Lung microvascular endothelial cell (primary cell): ENCODE results near the gene ZDHHC11. TPM values are rescaled to one million over a fixed set of nuclear protein-coding genes. Genes with fewer than 3 reads are reported as not detected.
"Not testable (repeated sequence)": the region's sequence is repeated elsewhere in the genome, so short reads cannot be mapped to it uniquely, and the experiment has no call there.

Source experiments
- DNase-seq, 2 donors: peaks; one replicate each; pipeline versions ENCODE4 v3.0.0 to v3.0.0-alpha.2; 2010; ENCODE audit warnings: low read depth in 2 of 2
- total RNA-seq: library from RNA; depleted of rRNA; stranded (reverse); fragments of >200 nt; gene quantifications from 2 replicates; pipeline ENCODE4 v1.2.1, GENCODE V29; 2014

The ZDHHC11 gene
- total RNA-seq, 1 donor from 2014 or later: 0.60 TPM

GRCh38 chr5:761854-762710, 88.7 kb downstream of the ZDHHC11 start:
- DNase-seq: no peak

- DNase-seq: no peak
These were observed 89.6 kb downstream of the ZDHHC11 start for GRCh38 chr5:761059-761771.

DNA sequence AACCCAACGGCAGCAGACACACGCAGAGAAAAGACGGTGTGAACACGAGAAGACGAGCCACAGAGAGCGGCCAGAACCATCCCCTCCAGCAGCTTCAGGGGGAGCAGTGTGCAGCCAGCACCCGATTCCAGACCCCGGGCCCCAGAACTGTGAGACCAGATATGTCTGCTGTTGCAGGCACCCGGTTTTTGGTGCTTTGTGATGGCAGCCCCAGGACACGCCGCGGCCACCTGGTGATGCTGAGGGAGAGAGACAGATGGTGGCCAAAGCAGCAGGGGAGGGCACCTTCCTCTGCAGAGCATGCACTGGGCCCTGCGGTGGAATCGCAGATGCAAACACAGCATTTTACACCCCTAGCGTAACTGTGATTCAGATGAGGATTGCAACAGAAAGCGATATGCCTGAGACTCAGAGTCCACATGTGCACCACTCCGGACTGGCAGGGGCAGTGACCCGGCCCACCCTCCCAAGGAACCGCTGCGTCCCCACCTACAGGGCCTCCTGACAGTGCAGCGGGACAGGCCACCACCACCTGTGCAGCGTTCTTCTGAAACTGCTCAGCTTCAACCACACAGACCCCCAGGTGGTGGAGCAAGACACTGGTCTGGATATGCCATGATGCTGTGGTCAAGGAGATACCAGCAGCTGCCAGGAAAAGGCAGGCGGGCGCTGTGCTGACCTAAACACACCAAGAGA, 90.3 kb downstream of the ZDHHC11 start:
- DNase-seq: no peak

- no peak for DNase-seq
These were observed 90.9 kb downstream of the ZDHHC11 start for GRCh38 chr5:759781-760362.

DNA sequence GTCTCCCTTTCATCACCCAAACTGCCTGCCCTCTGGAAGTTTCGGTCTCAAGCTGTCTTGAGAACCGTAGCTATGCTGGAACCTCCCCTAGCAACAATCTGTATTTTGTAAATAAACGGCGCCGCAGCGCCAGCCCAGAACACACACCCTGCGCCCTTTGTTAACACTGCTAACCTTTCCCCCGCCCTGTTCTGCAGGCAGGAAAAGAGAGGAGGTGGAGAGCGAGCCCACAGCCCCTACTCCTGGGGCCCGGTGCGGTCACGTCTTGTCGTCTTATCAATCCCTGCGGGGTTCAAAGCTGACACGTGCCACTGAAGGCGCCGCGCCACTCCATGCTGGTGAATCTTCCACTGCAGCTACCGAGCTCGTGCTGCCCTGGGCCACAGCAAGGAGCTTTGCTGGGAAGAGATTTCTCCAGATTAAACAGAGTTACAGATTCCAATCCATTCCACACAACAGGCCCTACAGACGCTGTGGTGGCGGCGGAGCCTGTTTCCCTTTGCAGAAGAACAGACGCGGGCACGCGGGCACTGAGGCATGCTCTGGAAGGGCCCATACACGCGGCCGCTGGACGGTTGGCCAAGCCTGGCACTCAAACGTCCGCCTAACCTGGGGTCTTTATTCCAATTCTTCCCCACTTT, 91.6 kb downstream of the ZDHHC11 start:
- DNase-seq: peak in 1 of 2 donors; percentile 47

DNA sequence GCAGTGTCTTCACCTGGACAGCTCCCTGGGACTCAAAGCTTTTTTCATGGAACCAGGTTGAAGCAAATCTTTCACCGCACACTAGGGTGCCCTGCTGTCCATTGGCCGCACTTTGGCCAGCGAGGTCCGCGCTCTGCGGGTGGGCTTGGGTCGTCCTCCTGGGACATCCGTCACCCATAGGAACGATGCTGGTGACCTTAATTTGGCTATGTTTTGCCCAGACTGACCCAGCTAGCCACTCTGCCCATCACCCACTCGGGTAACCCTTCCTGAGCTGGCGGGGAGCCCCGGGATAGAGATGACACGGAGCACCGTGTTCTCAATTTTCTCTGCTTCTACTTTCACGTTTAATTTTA, 92.1 kb downstream of the ZDHHC11 start:
- no peak for DNase-seq

GRCh38 chr5:757931-758697, 92.7 kb downstream of the ZDHHC11 start:
- peak in 1 of 2 donors; percentile 44 for DNase-seq

GRCh38 chr5:757346-757930, 93.3 kb downstream of the ZDHHC11 start:
- no peak for DNase-seq

GRCh38 chr5:756865-757345, 93.9 kb downstream of the ZDHHC11 start:
- DNase-seq: no peak

DNA sequence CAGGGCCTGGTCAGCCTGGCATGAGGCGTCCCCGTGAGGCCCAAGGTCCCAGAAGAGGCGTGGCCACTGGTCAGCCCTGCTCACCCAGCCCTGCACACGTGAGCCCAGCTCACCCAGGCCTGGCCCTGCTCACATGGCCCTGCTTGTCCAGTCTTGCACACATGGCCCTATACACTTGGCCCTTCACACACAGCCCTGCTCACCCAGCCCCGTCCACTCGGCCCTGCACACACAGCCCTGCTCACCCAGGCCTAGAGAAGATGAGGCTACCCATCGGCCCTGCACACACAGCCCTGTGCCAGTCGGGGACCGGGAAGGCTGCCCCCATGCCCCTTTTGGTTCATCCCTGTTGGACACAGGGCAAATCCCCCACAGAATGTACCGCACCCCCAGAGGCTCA, 94.6 kb downstream of the ZDHHC11 start:
- DNase-seq: no peak

DNA sequence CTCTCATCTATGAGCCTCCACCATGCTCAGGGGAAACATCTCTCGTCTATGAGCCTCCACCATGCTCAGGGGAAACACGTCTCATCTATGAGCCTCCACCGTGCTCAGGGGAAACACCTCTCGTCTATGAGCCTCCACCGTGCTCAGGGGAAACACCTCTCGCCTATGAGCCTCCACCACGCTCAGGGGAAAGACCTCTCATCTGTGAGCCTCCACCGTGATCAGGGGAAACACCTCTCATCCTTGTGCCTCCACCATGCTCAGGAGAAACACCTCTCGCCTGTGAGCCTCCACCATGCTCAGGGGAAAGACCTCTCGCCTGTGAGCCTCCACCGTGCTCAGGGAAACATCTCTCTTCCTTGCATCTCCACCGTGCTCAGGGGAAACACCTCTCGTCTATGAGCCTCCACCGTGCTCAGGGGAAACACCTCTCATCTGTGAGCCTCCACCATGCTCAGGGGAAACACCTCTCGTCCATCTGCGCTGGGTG, 96.6 kb downstream of the ZDHHC11 start:
- not testable (repeated sequence) for DNase-seq

DNA sequence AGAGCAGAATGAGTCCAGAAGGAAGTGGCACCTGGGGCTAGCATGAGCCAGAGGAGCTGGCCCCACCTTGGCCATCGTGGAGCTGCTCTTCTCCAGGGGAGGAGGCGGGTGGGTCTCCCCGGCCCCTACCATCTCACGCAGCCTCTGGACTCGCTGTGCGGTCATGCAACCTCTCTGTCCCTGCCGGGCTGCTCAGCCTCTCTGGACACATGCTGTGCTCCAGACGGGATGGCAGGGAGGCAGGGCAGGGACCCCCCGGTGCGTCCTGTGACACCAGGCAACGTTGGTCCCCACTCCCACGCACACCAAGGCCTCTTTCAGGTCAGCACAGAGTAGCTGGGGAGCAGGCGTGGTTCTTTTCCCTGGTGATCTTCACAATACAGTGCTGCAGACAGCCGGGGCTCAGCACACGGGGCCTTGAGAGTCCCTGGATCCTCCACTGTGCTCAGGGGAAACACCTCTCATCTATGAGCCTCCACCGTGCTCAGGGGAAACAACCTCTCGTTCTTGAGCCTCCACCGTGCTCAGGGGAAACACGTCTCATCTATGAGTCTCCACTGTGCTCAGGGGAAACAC, 97.1 kb downstream of the ZDHHC11 start:
- not testable (repeated sequence) for DNase-seq

DNA sequence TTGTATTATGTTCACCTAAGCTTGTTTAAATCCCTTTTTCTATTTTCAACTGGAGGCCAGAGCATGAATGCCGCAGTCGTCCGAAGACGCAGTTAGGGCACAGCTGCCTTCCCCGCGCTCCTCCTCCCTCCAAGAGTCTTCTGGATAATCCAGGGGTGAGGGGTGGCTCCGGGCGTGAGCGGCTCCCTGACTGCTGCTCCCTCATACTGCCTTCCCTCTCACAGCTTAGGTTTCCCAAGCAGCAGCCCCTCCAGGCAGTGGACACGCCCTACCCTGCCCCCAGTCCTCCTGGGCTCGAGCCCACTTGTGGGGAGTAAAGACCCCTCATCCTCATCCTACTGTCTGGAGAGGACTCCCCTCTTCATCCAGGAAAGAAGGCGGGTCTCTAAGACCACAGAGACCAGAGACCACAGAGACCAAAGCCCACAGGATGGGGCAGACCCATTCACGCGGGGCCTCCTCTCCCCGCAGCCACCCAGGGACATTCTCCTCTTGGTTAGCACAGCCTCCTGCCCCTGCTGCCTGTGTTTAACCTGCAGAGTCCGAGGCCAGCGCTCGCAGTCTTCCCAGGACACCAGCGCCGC, 98.2 kb downstream of the ZDHHC11 start:
- DNase-seq: not testable (repeated sequence)

- not testable (repeated sequence) for DNase-seq
These were observed 98.8 kb downstream of the ZDHHC11 start for GRCh38 chr5:751992-752391.

- DNase-seq: no peak
These were observed 99.3 kb downstream of the ZDHHC11 start for GRCh38 chr5:751496-751895.

DNA sequence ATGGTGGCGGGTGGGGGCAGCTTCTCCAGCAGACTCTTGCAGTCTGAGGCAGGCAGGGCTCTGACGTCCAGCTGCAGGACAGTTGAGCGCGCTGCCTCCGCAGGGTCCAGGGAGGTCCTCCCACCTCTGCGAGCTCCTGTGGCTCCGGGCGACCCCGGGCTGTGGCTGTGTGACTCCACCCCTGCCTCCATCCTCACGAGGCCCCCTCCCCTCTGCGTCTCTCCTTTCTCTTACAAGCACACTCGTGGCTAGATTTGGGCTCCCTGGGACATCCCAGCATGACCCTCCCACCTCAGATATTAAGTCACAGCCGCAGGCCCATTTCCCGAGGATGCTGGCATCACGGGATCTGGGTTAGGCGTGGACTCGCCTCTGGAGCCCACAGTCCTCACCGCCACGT, 100.6 kb downstream of the ZDHHC11 start:
- DNase-seq: not testable (repeated sequence)

DNA sequence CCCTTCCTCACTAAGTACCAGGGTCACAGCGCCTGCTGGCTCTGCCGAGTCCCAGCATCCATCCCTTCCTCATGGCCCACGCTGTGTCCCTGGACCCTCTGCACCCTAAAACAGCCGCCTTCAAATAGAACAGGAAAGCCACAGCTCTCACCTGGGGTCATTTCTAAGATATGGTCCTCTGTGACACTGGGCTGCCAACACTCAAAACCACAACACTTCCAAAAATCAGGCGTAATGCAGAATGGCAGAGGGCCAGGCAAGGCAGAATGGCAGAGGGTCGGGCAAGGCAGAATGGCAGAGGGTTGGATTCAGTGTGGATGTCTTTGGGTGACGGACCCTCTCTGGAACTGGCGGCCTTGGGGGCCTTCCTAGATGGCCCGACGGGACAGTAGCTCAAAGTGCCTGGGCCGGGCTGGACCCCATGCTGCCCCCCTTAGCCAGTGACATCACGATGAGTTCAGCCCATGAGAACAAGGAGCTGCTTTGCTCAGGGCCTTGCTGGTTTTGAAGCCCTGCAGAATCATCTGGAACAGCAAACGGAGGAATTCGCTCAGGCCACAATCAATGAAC, 101.6 kb downstream of the ZDHHC11 start:
- no peak for DNase-seq
